SH-SY5Y (cell line): ENCODE measurements around the gene IL1RL1.

ENCODE experiments used
- GATA2 ChIP-seq: IDR thresholded peaks from 2 replicates; pipeline ENCODE4 v1.6.1; 2011; ENCODE audit warnings: mild to moderate bottlenecking, low read depth, low read length
- GATA3 ChIP-seq: IDR thresholded peaks from 2 replicates; pipeline ENCODE4 v1.6.1; 2011; ENCODE audit warnings: low read depth, mild to moderate bottlenecking, low read length, moderate library complexity

IL1RL1 gene

DNA sequence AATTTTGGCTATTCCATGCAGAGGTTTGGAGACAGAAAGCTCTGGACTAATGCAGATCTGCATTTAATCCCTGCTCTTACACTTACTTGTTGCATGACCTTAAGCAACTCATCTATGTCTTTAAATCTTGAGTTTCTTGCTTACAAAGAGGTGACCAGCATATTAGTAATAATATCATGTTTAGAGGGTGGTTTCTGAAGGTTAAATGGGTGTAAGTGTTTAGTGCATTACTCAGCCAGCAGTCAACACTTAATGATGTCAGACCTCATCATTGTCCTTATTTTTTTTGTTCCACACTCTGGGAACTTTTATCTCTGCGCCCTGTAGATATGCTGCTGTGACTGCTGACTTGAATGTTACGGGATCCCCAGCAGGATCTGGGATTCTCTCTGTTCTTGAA, 1.7 kb downstream of the IL1RL1 start:
- TF ChIP-seq GATA3 (no peak), GATA2 (no peak)

DNA sequence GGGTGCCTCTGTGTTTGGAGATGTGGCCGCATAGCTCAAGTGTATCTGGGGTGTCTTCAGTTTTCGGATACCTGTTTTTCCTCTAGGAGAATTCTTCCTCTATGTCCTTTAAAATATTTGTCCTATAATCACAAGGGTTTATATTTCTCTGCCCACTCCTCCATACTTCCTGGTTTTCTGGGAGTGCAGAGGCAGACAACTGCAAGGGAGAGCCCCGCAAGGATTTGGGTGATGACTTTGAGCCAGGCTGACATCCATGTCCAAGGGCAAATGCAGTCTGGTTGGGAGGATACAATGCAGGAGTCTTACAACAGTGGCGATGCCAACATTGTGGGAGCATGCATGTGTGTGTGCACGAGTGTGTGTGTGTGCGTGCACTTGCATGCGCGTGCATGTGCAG, 2.1 kb downstream of the IL1RL1 start:
- TF ChIP-seq GATA3 (no peak), GATA2 (no peak)

DNA sequence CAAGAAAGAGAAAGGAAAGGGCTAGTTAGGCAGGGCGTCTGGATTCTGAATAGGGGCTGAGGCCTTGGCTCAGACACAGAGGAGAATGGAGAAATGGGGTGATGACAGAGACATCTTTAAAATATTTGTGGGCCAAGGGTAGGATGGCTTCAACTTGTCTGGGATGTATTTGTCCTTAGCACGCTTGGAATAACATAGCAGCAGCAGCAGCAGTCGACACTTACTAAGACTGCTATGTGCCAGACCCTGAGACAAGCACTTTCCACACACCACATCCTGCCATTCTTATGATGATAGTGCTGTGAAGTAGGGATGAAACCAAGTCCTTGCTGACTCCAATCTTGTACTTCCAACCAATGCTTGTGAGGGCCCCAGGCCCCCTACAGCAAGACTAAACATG, 2.6 kb downstream of the IL1RL1 start:
- TF ChIP-seq GATA2: no peak
- no peak for TF ChIP-seq GATA3

GRCh38 chr2:102315921-102316320, 4.6 kb downstream of the IL1RL1 start:
- TF ChIP-seq GATA2 (no peak), GATA3 (no peak)

DNA sequence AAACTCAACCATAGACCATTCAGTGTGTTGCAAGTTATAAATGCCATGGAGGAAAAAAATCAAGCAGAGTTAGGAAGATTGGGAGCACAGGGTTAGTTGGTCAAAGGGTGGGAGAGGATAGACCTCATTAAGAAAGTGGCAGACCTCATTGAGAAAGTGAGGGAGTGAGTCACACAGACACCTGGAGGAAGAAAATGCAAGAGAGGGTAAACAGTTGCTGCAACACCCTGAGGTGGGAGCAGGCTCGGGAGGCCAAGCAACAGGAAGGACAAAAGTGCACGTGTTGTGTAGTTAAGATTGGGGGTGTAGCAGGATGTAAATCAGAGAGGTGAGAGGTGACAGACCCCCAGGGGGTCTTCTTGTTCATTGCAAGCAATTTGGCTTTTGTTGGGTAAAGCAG, 6.4 kb downstream of the IL1RL1 start:
- TF ChIP-seq GATA3 (no peak), GATA2 (no peak)

DNA sequence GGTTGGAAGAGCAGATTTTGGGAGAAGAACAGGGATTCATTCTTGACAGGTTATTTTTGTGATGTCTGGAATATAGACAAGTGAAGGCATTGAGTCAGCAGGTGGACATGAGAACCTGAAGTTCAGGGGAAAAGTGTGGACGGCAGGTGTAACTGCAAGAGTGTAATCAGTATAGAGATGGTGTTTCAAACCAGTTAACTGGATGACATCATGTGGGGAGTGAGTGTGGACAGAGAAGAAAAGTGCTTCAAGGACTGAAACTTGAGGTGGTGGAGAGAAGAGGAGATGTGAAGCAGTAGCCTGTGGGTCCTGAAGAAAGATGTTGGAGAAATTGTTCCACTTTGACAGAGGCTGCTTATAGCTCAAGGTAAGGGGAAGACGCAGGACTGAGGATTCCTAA, 7.1 kb downstream of the IL1RL1 start:
- TF ChIP-seq GATA3 (no peak), GATA2 (no peak)

GRCh38 chr2:102321941-102322719, 10.8 kb downstream of the IL1RL1 start:
- TF ChIP-seq GATA3 (no peak), GATA2 (no peak)

DNA sequence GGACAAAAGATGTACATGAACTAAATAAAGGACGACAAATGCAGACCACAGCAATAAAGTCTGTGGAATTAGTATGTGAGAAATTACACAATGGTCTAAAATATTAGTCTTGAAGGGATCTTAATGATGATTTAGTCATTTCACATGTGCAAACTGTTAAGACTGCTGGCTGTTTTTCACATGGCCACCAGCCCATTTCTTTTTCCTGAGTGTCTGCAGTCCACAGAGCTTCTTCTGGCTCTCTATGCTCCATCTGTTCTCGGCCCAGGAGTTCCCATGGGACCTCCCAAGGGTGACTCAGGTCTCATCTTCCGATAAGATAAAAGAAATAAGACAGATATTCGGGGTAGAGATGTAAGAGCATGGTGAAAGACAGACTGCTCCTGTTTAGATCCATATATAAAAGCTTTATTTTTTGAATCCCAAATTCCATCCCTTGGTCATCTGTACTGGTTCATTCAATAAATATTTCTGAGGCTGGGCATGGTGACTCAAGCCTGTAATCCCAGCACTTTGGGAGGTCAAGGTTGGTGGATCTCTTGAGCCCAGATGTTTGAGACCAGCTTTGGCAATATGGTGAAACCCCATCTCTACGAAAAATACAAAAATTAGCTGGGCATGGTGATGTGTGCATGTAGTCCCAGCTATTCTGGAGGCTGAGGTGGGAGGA, 20.1 kb downstream of the IL1RL1 start:
- no peak for TF ChIP-seq GATA2
- no peak for TF ChIP-seq GATA3

GRCh38 chr2:102334486-102334885, 23.1 kb downstream of the IL1RL1 start:
- TF ChIP-seq GATA3 (no peak), GATA2 (no peak)

DNA sequence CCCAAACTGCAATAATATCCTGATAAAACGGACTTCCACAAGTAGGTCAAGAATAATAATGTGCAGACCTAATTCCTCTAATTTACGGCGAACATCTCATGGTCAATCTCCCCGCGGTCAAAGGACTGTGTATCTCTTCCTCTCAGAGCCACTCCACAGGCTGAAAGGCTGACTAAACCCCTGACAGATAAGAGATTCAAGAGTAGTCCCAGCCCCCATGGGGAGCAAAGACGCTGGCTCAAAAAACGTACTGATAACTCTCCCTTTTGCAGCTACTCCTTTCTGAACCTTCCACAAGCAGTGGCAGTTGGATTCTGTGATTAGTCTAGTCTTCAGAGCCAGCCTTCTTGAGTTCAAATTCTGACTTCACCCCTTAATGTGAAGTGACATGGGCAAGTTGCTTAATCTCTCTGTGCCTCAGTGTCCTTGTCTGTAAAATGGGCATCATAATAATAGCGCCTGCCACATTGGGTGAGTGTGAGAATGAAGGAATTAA, 24.6 kb downstream of the IL1RL1 start:
- no peak for TF ChIP-seq GATA2
- TF ChIP-seq GATA3: no peak

- TF ChIP-seq GATA2 (no peak), GATA3 (no peak)
Observed at GRCh38 chr2:102336502-102336945, 25.2 kb downstream of the IL1RL1 start.

DNA sequence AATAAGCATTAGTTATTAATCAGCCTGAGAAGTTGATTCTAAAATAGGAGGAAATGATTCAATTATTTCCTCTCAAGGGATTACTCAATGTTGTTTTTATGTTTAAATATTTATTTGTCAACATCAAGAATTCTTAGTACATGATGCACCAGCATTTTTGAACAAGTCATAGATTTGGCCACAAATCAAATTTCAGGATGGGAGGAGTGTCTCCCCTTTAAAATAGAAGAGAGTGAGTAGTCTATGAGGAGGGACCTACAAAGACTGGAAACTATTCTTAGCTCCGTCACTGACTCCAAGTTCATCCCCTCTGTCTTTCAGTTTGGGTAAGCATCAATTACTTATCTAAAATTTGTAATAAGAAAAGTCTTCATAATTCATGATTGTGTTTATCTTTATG, 25.6 kb downstream of the IL1RL1 start:
- TF ChIP-seq GATA2: no peak
- no peak for TF ChIP-seq GATA3

- TF ChIP-seq GATA2: no peak
- TF ChIP-seq GATA3: no peak
Observed at GRCh38 chr2:102337481-102338386, 26.4 kb downstream of the IL1RL1 start.

DNA sequence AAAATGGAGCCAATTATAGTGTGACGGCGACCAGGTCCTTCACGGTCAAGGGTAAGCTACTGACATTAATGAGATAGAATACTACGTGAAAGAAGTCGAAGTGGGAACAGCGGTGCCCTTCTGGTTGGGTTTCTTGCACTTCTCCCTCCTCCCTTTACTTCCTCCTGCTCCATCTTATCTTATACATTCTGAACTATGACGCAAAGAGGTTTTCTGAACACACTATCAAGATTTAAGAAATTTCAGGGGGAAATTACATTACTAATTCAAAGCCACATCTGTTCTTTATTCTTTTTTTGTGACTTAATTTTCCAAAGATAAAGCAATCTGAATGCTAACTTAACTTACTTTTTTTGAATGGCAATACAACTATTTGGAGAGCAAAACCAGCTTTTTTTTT, 29.4 kb downstream of the IL1RL1 start:
- TF ChIP-seq GATA2: no peak
- no peak for TF ChIP-seq GATA3
